Kidney (tissue), 14 donors: ENCODE data around the gene MESP1. TPM values are rescaled to one million over a fixed set of nuclear protein-coding genes. Genes with fewer than 3 reads are reported as not detected.
A peak's percentile ranks its signal among the peaks of the same experiment; 100 is the strongest.
"Not testable (repeated sequence)": the region's sequence is repeated elsewhere in the genome, so short reads cannot be mapped to it uniquely, and the experiment has no call there.

Experiments used
- DNase-seq, 5 donors: peaks; one replicate each; pipeline ENCODE4 v3.0.0-alpha.2; 2013 to 2020
- FAIRE-seq: peaks from 2 replicates; lab custom pipeline; 2012; peaks lifted over from hg19 to GRCh38; lab: Jason Lieb, UNC
- H3K27ac ChIP-seq, 2 donors: one replicate each; pipeline ENCODE4 v1.7.0; 2013; ENCODE audit warnings: low read depth in 2 of 2, low read length in 2 of 2, inconsistent platforms in 1 of 2
- H3K27me3 ChIP-seq: one replicate; pipeline ENCODE4 v1.7.1; 2013; ENCODE audit warnings: low read length, inconsistent platforms; ENCODE audit not compliant: control insufficient read depth, insufficient read depth
- H3K36me3 ChIP-seq, 3 donors: one replicate each; pipeline versions ENCODE4 v1.7.0 to v1.7.1; 2013; ENCODE audit warnings: low read length in 3 of 3, control low read depth in 1 of 3, inconsistent platforms in 1 of 3; ENCODE audit not compliant: insufficient read depth in 3 of 3, control insufficient read depth in 2 of 3
- H3K4me1 ChIP-seq, 3 donors: one replicate each; pipeline versions ENCODE4 v1.7.0 to v1.7.1; 2013; ENCODE audit warnings: low read length in 3 of 3, inconsistent platforms in 1 of 3, low read depth in 1 of 3; ENCODE audit not compliant: control insufficient read depth in 2 of 3, insufficient read depth in 2 of 3
- H3K4me3 ChIP-seq, 3 donors: one replicate each; pipeline versions ENCODE4 v1.7.0 to v1.8.1; 2013; ENCODE audit warnings: low read length in 3 of 3, control low read depth in 1 of 3, inconsistent platforms in 1 of 3
- H3K9ac ChIP-seq, 3 donors: one replicate each; pipeline versions ENCODE4 v1.7.0 to v1.7.1; 2013; ENCODE audit warnings: low read length in 3 of 3, control low read depth in 1 of 3, inconsistent platforms in 1 of 3
- H3K9me3 ChIP-seq, 3 donors: one replicate each; pipeline versions ENCODE4 v1.7.0 to v1.7.1; 2013; ENCODE audit warnings: low read length in 3 of 3, control low read depth in 1 of 3, inconsistent platforms in 1 of 3; ENCODE audit not compliant: control insufficient read depth in 2 of 3, insufficient read depth in 1 of 3
- intact Hi-C: fragments of 100-400 bp; cut with DNase I; formaldehyde crosslinking; loops from one replicate; pipeline ENCODE4 v1.11.1; 2022
- polyA plus RNA-seq: library from polyadenylated mRNA; stranded (reverse); fragments of 350-450 nt; fragmentation: Illumina TruSeq; extraction: RNeasy Lipid Tissue Mini Kit (QIAGEN cat#74804); gene quantifications from one replicate; pipeline ENCODE4 v1.2.3, GENCODE V29; 2014; ENCODE audit warnings: low read depth, low replicate concordance; ENCODE audit not compliant: insufficient read depth
- total RNA-seq: library from RNA; stranded (reverse); fragmentation: NEBNext Ultra II Directional; extraction: Animal tissue kit (Norgen Biotek cat#: 25700); gene quantifications from one replicate; pipeline ENCODE4 v1.2.1, GENCODE V29; 2021
- TF ChIP-seq, protein P1 (sequence below): IDR thresholded peaks from 3 replicates; pipeline ENCODE4 v1.5.1; 2012; ENCODE audit warnings: mild to moderate bottlenecking, moderate library complexity, borderline replicate concordance; ENCODE audit not compliant: insufficient read depth; ENCODE audit errors: extremely low read depth
- donor health status: control.
- donor health status: control.
- donor health status: control.
- donor health status: control.
- donor health status: control.
- donor health status: DM: yes; HTN: yes; CAD: no.
- donor health status: Normal renal cell carcinoma (clear cell type).

The MESP1 gene
- total and polyA plus RNA-seq, 2 donors from 2014 or later = 2.1 to 6.0 TPM

- Histone ChIP-seq H3K4me3 (no peak overlapping the region), H3K36me3 (peaks cover 0 to 30% (median 2%) of the 10 kb centered on the region in 3 donors), H3K9ac (no peak overlapping the region), H3K4me1 (peaks cover 0 to 4% (median 3%) of the 10 kb centered on the region in 3 donors), H3K27ac (no peak overlapping the region), H3K9me3 (no peaks in the 10 kb centered on the region), H3K27me3 (no peaks in the 10 kb centered on the region)
- TF ChIP-seq, protein P1, sequence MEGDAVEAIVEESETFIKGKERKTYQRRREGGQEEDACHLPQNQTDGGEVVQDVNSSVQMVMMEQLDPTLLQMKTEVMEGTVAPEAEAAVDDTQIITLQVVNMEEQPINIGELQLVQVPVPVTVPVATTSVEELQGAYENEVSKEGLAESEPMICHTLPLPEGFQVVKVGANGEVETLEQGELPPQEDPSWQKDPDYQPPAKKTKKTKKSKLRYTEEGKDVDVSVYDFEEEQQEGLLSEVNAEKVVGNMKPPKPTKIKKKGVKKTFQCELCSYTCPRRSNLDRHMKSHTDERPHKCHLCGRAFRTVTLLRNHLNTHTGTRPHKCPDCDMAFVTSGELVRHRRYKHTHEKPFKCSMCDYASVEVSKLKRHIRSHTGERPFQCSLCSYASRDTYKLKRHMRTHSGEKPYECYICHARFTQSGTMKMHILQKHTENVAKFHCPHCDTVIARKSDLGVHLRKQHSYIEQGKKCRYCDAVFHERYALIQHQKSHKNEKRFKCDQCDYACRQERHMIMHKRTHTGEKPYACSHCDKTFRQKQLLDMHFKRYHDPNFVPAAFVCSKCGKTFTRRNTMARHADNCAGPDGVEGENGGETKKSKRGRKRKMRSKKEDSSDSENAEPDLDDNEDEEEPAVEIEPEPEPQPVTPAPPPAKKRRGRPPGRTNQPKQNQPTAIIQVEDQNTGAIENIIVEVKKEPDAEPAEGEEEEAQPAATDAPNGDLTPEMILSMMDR = no peak
- FAIRE-seq (no peak), DNase-seq (peak in 1 of 5 donors; percentile 58)
- intact Hi-C loops = no loop called here
These were observed 41.2 kb upstream of the MESP1 start for GRCh38 chr15:89792106-89792805.

GRCh38 chr15:89790661-89791060, 39.6 kb upstream of the MESP1 start:
- peaks cover 0 to 27% (median 2%) of the 10 kb centered on the region in 3 donors for H3K36me3 ChIP-seq
- no peak overlapping the region for H3K9ac ChIP-seq
- no peak overlapping the region for H3K27ac ChIP-seq
- DNase-seq (peak in 2 of 5 donors; percentile 34 to 57), FAIRE-seq (no peak)
- peaks cover 0 to 4% (median 3%) of the 10 kb centered on the region in 3 donors for H3K4me1 ChIP-seq
- H3K9me3 ChIP-seq = no peaks in the 10 kb centered on the region
- no peak overlapping the region for H3K4me3 ChIP-seq
- no peaks in the 10 kb centered on the region for H3K27me3 ChIP-seq
- intact Hi-C loops = no loop called here
- TF ChIP-seq, protein P1 = no peak

- no peak overlapping the region for H3K27ac ChIP-seq
- no peaks in the 10 kb centered on the region for H3K9me3 ChIP-seq
- TF ChIP-seq, protein P1 = no peak
- FAIRE-seq = no peak
- H3K9ac ChIP-seq = no peak overlapping the region
- H3K4me3 ChIP-seq = no peak overlapping the region
- H3K4me1 ChIP-seq = peaks cover 0 to 4% (median 3%) of the 10 kb centered on the region in 3 donors
- intact Hi-C loops = no loop called here
- H3K36me3 ChIP-seq = peaks cover 0 to 28% (median 2%) of the 10 kb centered on the region in 3 donors
- H3K27me3 ChIP-seq = no peaks in the 10 kb centered on the region
- no peak for DNase-seq
These were observed 39.2 kb upstream of the MESP1 start for GRCh38 chr15:89790206-89790605.

- H3K4me3 ChIP-seq, H3K9ac ChIP-seq, intact Hi-C loops, H3K27ac ChIP-seq, DNase-seq, FAIRE-seq, H3K9me3 ChIP-seq, H3K27me3 ChIP-seq, H3K4me1 ChIP-seq: not testable (repeated sequence)
- peaks cover 0 to 25% (median 2%) of the 10 kb centered on the region in 3 donors for H3K36me3 ChIP-seq
These were observed 37.5 kb upstream of the MESP1 start for GRCh38 chr15:89788585-89788984.
